PC-9 (cell line): Measurements from ENCODE around the gene RNF180.

Experiments
- CTCF ChIP-seq: fragments of 200-600 bp; sonication (generic); conservative IDR thresholded peaks from 2 replicates; pipeline ENCODE4 v1.6.1; 2017; ENCODE audit warnings: mixed run types, antibody characterized with exemption, mild to moderate bottlenecking, moderate library complexity
- EZH2 ChIP-seq: fragments of 200-600 bp; sonication (generic); IDR thresholded peaks from 2 replicates; pipeline ENCODE4 v1.8.0; 2017; ENCODE audit warnings: antibody characterized with exemption, low read depth

GRCh38 chr5:64214132-64214531 is 48.5 kb downstream of the RNF180 start:
- TF ChIP-seq CTCF (no peak), EZH2 (no peak)
